Brain microvascular endothelial cell (primary cell): ENCODE measurements around the gene KLHL29.

Source experiments
- DNase-seq: peaks from one replicate; pipeline ENCODE4 v3.0.0-alpha.2; 2020
- H3K27ac ChIP-seq: fragments of 250-450 bp; sonication (Bioruptor Pico); 2 replicates; pipeline ENCODE4 v1.5.1; 2020; ENCODE audit warnings: mild to moderate bottlenecking, moderate library complexity
- H3K27me3 ChIP-seq: fragments of 250-450 bp; sonication (Bioruptor Pico); replicated peaks from 2 replicates; pipeline ENCODE4 v1.5.1; 2020; ENCODE audit warnings: mild to moderate bottlenecking
- H3K36me3 ChIP-seq: fragments of 250-450 bp; sonication (Bioruptor Pico); replicated peaks from 2 replicates; pipeline ENCODE4 v1.5.1; 2020; ENCODE audit warnings: mild to moderate bottlenecking
- H3K4me3 ChIP-seq: 2 replicates; pipeline ENCODE4 v1.5.1; 2011; ENCODE audit warnings: low read depth, mild to moderate bottlenecking, control low read depth, low read length, moderate library complexity
- CTCF ChIP-seq: IDR thresholded peaks from 2 replicates; pipeline ENCODE4 v1.5.1; 2011; ENCODE audit warnings: low read depth, mild to moderate bottlenecking, moderate library complexity, low read length, control low read depth, inconsistent platforms; ENCODE audit errors: missing control alignments
- in situ Hi-C: cut with HindIII; loops from 2 replicates; pipeline ENCODE4 v1.10.0; 2017; ENCODE audit warnings: low sequenced_read_pairs, low pct_ligation_motif_present

KLHL29 gene

GRCh38 chr2:23484275-23484674 lies 99.3 kb downstream of the KLHL29 start:
- H3K4me3 ChIP-seq = no peak overlapping the region
- in situ Hi-C loops = no loop called here
- no peak for DNase-seq
- H3K27ac ChIP-seq = no peak overlapping the region
- TF ChIP-seq CTCF = no peak
- no peaks in the 10 kb centered on the region for H3K36me3 ChIP-seq
- H3K27me3 ChIP-seq = no peaks in the 10 kb centered on the region

GRCh38 chr2:23484767-23485166 lies 99.8 kb downstream of the KLHL29 start:
- no peak overlapping the region for H3K4me3 ChIP-seq
- in situ Hi-C loops = no loop called here
- no peaks in the 10 kb centered on the region for H3K36me3 ChIP-seq
- no peak for TF ChIP-seq CTCF
- DNase-seq = no peak
- H3K27ac ChIP-seq = no peak overlapping the region
- no peaks in the 10 kb centered on the region for H3K27me3 ChIP-seq

DNA sequence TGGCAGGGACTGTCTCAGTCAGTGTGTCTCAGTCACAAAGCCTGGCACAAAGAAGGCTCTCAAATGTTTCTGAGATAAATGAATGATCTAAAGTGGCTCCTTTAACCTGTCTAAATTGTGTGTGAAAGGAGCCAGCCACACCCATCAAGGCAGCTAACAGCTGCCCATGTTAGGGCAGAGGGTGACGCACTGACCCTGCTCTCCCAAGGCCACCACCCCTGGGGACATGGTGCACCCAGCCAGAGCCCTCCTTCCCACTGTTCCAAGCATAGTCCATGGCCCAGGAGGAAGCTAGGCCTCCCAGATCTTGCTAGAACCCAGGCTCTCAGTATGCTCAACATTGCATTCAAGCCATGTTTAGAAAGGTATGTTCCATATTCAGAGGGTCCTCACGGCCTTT lies 100.3 kb downstream of the KLHL29 start:
- no peak for TF ChIP-seq CTCF
- DNase-seq = no peak
- in situ Hi-C loops = no loop called here

DNA sequence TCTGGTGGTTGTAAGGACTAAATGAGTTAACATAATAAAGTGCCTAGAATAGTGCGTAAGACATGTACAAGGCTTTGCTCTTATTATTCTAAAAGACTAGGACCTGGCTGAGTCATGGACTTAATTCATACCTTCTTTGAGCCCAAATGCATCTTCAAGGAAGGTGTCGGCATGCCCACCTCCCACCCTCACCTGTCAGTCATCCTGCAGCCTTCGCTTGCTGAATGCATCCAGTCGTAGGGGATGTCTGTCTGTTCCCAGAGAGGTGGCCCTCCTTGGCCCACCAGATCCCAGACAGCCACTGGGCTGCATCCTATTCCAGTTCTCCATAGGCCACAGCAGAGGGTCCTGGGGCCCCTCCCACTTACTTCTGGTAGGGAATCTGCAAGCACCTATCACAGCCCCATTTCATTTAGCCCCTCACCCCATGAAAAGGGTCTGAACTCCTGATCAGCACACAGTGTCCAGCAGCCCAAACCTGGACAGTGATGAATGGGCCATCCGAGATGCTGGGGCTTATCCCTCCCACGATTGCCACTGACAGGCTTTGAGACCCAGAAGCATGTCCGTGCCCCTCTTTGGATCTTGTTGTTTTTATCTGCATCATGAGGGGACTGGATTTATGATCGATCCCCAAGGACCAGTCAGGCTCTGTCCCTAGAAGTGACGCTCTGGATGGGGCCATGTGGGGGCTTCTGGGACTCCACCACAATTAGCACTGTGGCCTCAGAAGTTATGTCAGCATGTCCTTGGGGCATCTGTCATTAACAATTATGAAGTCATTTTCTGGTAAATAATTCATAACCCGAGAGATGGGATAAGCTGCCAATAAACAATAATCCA lies 101.1 kb downstream of the KLHL29 start:
- Histone ChIP-seq H3K36me3 (no peaks in the 10 kb centered on the region), H3K27me3 (no peaks in the 10 kb centered on the region), H3K4me3 (no peak overlapping the region), H3K27ac (no peak overlapping the region)
- no peak for TF ChIP-seq CTCF
- in situ Hi-C loops = no loop called here
- DNase-seq = no peak

More for the DNA sequence above, 100.3 kb downstream of the KLHL29 start:
- Histone ChIP-seq H3K27ac (no peak overlapping the region), H3K4me3 (no peak overlapping the region), H3K27me3 (no peaks in the 10 kb centered on the region), H3K36me3 (no peaks in the 10 kb centered on the region)

- peak; percentile 29 for DNase-seq
- Histone ChIP-seq H3K27me3 (no peaks in the 10 kb centered on the region), H3K27ac (no peak overlapping the region), H3K4me3 (no peak overlapping the region), H3K36me3 (no peaks in the 10 kb centered on the region)
- TF ChIP-seq CTCF = no peak
- in situ Hi-C loops = no loop called here
Measured at GRCh38 chr2:23486684-23487075, 101.7 kb downstream of the KLHL29 start.
